Suprapubic skin (tissue), 4 donors: Measurements from ENCODE around the gene HOXB7.

Experiments used
- EP300 ChIP-seq: sonication (generic); formaldehyde crosslinking; IDR thresholded peaks from one replicate; pipeline ENCODE4 v1.6.1; 2017; ENCODE audit warnings: antibody characterized with exemption
- POLR2AphosphoS5 ChIP-seq, 3 donors: sonication (generic); formaldehyde crosslinking; IDR thresholded peaks; one replicate each; pipeline ENCODE4 v1.6.1; 2017; ENCODE audit warnings: antibody characterized with exemption in 3 of 3

DNA sequence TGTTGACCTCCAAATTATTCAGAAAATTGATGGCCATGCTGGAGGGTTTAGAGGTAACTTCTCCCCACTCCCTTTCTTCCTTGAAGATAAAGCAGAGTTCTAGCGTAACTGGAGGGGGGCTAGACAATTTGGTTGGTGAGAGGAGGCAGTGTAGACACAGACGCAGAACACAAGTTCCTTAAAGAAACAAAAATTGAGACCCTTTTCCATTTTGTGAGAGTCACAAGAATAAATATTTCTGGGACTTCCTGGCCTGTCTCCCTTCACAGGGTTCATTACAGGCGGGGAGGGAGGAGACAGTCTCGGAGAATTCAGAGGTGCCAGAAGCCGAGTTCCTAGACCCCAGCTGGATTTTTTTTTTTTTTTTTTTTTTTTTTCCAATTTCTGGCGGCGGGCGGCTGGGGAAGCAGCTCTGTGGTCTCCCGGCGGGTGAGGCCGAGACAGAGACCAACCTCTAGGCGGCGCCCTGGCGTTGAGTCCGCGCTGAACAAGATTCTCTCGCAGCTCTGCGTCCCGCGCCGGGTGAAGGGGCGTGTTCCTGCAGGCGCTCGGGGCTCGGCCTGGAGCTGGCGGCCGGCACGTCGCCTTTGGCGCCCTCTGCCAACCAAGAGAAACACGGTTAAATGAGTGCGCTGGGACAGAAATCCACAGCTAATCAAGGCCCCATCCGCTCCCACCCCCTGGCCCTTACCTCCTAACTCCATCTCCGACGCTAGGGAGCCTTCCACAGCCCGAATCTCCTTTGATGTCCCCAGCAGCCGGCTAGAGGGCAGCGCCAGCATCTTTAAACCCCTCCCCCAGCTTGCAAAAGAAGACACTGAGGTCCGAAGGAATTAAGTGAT, 25.6 kb upstream of the HOXB7 start:
- no peak for TF ChIP-seq POLR2AphosphoS5 (IDR thresholded peaks at IDR 0.05)
- TF ChIP-seq EP300, result no peak
